Measurements from ENCODE around the gene GPR34.

DNA sequence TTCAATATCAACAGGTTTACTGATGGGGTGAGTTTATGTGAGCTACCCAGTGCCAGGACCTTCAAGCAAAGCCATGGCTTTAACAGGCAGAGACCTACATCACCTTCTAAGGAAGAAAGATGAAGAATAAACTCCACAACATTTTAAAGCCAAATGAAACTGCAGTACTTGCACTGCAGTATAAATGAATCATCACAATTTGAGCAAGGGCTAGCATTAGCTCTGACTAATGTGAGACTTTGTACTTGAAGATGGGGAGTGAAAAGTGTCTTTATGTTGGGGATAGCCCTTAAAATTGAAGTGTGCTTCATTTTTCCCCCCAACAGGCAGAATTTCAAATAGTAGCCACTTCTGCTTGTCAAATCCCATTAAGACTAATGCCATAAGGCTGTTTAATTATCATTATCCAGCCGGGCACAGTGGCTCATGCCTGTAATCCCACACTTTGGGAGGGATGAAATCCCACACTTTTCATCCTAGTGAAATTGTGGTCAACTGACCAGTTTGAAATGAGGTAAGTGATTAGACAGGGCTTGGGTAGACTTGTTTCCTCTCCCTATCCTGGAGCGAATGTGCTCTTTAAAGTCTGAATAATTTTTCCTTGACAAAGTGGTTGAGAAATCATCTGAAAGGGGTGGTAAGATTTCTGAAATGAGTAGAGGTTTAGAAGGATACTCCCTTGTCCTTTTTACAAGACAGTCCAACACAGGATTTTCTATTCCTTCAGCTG, 27.2 kb upstream of the GPR34 start:
- TF ChIP-seq POLR2A (IDR thresholded peaks at IDR 0.05) (no peak), EP300 (IDR thresholded peaks at IDR 0.05) (no peak)
- TF ChIP-seq, protein P1, sequence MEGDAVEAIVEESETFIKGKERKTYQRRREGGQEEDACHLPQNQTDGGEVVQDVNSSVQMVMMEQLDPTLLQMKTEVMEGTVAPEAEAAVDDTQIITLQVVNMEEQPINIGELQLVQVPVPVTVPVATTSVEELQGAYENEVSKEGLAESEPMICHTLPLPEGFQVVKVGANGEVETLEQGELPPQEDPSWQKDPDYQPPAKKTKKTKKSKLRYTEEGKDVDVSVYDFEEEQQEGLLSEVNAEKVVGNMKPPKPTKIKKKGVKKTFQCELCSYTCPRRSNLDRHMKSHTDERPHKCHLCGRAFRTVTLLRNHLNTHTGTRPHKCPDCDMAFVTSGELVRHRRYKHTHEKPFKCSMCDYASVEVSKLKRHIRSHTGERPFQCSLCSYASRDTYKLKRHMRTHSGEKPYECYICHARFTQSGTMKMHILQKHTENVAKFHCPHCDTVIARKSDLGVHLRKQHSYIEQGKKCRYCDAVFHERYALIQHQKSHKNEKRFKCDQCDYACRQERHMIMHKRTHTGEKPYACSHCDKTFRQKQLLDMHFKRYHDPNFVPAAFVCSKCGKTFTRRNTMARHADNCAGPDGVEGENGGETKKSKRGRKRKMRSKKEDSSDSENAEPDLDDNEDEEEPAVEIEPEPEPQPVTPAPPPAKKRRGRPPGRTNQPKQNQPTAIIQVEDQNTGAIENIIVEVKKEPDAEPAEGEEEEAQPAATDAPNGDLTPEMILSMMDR (IDR thresholded peaks at IDR 0.05), result no peak

Measured in suprapubic skin (tissue), 3 donors.